HG02943 (cell line): Measurements from ENCODE around the gene AVPR2.

Source experiments
- ATAC-seq: cut with Tn5 transposase; IDR thresholded peaks from one replicate; pipeline ENCODE4 v1.9.1; 2021; ENCODE audit warnings: mild to moderate bottlenecking, low read depth, moderate library complexity; ENCODE audit not compliant: unreplicated experiment

Gene AVPR2

DNA sequence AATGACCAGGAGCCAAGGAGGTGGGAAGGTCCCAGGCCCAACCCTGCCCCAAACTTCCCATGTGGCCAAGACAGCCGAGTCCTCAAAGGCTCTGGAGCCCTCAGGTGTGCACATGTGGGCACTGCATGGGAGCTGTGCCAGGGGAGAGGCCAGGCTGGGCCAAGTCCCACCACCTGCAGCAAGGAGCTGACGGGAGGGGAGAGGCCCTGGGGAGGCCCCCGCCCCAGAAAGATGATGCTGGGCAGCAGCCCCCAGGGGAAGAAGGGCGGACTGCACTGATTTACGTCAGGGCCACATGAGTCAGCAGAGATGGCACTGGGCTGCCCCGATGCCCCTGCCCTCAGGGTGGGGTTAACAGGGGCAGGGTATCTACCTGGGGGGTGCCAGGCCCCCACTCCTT, 19.9 kb upstream of the AVPR2 start:
- no peak for ATAC-seq

DNA sequence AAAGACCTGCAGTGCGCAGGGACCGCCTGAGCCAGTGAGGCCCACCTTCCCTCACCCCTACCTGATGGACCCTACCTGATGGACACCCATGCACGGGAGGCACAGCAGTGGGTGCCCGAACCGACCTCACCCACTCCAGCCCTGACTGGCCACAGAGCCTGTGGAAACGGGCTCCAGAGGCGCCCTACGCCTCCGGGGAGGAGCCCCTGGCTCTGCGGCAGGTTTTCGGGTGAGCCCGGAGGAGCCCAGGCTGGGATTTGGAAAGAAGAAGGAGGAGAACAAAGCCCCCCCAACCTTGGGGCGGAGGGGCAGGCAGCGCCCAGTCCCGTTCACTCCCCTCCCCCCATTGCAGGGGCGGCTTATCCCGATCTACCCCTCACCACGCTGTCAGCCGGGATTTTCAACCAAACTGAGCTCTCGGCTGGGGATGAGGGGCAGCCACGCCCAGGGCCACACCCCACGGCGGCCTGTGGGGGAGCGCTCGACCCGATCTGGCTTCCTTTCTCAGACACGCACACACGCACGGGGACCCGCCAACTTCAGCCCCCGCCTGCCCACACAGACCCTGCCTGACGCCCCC, 19.2 kb upstream of the AVPR2 start:
- no peak for ATAC-seq

DNA sequence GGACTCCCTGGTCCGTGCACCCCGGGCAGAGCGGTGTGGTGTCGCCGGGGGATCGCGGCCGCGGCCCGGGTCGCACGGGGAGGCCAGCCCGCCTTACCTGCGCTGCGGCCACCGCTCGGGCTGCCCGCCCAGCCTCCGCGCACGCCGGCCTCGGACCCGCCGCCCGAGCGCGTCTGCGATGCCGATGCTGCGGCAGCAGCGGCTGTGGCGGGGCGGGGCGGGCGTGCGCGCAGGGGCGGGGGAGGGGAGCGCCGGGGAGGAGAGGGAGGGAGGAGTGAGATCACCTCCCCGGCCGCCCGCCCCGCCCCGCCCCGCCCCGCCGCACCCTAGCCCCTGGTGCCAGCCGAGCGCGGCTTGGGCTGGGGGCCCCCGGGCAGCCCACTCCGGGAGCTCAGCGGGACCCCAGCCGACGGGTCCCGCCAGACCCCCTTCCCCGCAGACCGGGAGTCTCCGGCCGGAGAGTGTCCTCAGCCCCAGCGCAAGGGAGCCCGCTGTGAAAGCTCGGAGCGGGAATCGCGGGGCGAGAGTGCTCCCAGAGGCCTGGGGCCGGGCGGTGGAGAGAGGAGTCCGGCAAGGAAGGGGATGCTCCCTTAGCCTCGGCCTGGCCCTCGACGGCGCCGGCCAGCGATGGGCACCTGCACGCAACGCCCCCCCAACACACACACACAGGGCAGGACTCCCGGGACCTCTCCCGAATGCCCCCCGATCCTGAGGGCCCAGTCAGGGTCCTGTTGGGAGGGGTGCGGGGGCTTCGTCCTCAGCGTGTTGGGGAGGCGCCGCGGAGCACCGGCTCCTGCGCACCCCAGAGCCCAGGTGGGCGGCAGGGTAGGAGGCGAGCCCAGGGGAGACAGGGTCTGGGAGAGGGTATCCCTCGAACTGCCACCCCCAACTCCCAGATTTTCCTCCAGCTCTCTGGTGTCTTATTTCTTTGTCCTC, 18.2 kb upstream of the AVPR2 start, which contains the start of gene L1CAM:
Gene L1CAM, minus strand, starts transcription at position 206 of the 936 bp plus-strand sequence. CDS start 10,337 bp downstream, outside the sequence.
- no peak for ATAC-seq

DNA sequence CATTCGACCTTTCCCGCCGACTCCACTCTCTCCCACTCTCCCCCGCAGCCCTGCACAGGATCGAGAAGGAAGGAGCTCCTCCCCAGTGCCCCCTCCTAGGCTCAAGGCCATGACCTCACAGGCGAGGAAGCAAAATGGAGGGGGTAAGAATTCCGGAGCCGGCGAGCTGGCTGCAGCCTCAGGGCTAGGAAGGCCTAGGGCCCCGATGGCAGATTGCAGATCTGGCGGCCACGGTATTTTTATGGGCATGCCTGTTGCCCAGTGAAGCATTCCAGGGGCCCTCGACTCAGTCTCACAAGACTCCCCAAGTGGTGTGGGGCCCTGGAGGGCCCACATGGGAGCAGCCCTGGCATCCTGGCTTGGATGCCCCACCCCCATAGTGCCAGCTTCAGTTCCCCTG, 17.6 kb upstream of the AVPR2 start:
- no peak for ATAC-seq

DNA sequence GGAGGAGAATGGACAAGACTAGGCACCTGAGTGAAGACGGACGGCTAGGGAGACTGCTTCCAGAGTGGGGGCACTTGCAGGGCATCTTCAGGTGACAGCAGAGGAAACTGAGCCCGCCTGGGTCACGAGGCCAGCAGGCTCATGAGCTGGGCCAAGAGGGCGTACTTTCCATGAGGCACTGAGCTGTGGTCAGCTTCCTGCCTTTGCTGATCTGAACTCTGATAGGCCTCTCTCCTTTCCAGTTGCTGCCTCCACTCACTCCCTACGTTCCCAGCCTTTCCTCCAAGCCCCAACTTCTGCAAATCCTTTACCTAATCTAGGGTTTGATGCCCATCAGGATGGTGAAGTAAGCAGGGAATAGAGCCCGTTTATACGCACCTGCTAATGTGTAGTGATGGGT, 17.1 kb upstream of the AVPR2 start:
- ATAC-seq, result no peak

- ATAC-seq, result no peak
These were observed 16.1 kb upstream of the AVPR2 start for GRCh38 chrX:153888344-153888743.

DNA sequence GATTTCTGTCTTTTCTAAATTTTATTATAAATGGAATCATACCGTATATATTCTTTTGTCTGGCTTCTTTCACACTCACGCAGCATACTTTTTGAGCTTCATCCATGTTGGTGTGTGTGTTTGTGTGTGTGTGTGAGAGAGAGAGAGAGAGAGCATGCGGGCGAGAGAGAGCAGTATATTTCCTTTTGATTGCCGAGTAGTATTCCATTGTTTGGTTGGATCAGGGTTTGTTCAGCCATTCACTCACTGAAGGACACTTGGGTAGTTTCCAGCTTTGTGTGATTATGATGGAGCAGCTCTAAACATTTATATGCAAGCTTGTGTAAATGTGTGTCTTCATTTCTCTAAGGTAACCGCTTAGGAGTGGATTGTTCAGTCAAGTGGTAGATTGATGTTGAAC, 15.3 kb upstream of the AVPR2 start:
- ATAC-seq, result no peak

DNA sequence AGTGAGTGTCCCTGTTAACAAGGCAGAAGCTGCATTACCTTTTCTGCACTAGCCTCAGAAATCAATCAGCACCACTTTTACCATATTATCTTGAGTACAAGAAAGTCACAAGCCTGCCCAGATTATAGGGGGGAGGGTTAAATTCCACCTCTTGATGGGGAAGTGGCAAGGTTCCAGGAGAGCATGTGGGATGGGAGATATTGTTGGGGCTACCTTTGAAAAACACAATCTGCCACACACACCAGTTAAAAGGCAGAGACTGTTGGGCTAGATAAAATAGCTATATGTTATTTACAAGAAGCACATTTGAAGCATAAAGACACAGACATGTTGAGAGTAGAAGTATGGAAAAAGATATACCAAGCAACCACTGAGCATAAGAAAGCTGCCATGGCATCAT, 6.6 kb upstream of the AVPR2 start:
- no peak for ATAC-seq

DNA sequence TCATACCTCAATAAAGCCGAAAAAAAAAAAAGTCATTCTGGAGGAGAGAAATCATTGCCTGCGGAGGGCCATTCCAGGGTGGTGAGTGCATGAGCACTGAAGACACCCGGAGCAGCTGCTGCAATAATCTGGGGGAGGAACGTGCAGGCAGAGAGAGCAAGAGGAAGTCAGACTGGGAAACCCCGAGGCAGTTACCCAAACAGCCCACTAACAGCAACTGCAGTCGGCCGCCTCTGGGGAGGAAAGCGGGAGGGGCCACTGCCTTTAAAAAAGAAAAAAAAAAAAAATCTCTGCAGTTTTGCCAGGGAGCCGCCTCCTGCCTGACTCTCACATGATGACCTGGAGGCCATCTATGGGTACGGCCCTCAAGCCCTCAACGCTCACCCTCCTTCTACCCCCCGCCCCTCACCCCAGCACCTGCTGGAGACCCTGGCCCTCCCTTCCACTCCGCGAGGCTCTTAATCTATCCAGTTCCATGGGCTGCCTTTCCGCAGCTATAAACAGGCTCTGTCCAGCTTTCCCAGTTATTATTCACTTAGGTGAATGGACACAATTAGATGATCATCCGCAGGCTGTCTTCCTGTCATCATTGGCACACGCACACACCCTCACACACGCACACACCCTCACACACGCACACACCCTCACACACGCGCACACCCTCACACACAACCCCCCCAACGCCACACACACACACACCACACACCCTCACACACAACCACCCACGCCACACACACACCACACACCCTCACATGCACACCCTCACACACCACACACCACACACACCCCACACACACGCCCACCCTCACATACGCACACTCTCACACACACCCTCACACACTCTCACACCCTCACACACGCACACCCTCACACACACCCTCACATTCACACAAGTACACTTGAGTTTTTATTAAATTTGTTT, 3.4 kb upstream of the AVPR2 start:
- ATAC-seq, result no peak

DNA sequence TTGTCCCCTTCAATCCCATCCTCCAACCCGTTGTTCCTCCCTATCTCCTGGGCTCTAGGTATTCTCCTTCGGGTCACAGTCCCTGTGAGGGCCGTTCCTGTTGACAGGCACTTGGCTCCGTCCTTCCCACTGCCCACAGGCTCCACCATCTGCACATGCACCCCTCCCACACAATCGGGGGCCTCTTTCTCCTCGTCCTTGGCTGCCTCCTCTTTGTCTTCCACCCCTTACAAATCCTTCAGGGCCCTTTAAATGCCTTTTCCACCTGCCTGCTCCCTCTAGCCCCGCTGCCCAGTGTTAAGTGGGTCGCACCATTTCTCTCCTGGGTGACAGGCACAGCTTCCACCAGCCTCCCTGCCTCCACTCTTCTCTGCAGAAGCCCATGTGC, 2.7 kb upstream of the AVPR2 start:
- ATAC-seq, result no peak

DNA sequence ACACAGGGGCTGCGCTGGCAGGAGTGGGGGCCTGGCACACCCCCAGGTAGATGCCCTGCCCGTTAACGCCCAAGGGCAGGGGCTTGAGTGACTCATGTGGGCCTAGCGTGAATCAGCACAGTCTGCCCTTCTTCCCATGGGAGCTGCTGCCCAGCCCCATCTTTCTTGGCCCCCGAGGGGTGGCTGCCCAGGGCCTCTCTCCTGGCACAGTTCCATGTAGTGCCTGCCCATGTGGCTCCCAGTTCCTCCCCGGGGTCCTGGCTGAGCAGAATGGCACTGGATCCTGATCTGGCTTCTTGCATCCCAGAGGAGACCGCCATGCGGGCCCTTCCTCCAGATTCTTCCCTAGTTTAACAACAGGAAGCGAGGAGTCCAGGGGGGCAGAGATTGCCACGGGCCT, 2.1 kb upstream of the AVPR2 start:
- no peak for ATAC-seq

DNA sequence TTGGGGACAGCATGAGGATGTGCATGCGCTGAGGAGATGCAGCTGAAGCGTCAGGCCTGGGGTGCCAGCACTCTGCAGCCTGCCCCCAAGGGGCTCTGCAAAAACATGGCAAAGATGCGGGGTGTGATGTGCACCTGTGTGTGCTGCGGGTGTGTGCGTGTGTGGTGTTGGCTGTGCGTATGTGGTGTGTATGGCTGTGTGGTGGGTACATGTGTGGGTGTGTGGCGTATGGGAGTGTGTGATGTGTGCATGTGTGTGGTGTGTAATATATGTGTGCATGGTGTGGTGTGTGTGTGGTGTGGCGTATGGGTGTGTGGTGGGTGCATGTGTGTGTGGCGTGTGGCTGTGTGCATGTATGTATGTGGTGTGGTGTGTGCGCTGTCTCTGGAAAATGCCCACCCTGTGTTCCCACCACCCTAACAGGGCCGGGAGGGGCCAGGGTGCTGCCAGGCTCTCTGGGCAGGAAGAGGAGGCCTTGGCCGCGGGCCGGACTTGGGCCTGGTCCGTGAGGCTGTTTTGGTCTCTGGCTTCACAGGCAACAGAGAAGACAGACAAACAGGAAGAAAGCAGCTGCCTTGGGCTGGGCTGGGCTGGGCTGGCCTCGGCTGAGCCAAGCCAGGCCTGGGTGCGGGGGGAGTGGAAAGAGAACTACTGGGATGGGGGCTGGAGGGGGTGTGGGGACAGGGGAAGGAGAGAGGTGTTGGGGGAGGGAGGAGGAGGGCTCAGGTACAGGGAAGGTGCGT, 1.1 kb upstream of the AVPR2 start:
- ATAC-seq, result no peak

DNA sequence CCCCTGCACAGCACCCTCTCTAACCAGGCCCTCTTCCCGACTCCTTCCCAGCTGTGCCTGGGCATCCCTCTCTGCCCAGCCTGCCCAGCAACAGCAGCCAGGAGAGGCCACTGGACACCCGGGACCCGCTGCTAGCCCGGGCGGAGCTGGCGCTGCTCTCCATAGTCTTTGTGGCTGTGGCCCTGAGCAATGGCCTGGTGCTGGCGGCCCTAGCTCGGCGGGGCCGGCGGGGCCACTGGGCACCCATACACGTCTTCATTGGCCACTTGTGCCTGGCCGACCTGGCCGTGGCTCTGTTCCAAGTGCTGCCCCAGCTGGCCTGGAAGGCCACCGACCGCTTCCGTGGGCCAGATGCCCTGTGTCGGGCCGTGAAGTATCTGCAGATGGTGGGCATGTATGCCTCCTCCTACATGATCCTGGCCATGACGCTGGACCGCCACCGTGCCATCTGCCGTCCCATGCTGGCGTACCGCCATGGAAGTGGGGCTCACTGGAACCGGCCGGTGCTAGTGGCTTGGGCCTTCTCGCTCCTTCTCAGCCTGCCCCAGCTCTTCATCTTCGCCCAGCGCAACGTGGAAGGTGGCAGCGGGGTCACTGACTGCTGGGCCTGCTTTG, 1.1 kb downstream of the AVPR2 start:
- ATAC-seq, result no peak

DNA sequence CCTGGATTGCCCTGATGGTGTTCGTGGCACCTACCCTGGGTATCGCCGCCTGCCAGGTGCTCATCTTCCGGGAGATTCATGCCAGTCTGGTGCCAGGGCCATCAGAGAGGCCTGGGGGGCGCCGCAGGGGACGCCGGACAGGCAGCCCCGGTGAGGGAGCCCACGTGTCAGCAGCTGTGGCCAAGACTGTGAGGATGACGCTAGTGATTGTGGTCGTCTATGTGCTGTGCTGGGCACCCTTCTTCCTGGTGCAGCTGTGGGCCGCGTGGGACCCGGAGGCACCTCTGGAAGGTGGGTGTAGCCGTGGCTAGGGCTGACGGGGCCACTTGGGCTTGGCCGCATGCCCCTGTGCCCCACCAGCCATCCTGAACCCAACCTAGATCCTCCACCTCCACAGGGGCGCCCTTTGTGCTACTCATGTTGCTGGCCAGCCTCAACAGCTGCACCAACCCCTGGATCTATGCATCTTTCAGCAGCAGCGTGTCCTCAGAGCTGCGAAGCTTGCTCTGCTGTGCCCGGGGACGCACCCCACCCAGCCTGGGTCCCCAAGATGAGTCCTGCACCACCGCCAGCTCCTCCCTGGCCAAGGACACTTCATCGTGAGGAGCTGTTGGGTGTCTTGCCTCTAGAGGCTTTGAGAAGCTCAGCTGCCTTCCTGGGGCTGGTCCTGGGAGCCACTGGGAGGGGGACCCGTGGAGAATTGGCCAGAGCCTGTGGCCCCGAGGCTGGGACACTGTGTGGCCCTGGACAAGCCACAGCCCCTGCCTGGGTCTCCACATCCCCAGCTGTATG, 1.8 kb downstream of the AVPR2 start:
- no peak for ATAC-seq

- ATAC-seq, result no peak
These were observed 3.0 kb downstream of the AVPR2 start for GRCh38 chrX:153907456-153907855.

DNA sequence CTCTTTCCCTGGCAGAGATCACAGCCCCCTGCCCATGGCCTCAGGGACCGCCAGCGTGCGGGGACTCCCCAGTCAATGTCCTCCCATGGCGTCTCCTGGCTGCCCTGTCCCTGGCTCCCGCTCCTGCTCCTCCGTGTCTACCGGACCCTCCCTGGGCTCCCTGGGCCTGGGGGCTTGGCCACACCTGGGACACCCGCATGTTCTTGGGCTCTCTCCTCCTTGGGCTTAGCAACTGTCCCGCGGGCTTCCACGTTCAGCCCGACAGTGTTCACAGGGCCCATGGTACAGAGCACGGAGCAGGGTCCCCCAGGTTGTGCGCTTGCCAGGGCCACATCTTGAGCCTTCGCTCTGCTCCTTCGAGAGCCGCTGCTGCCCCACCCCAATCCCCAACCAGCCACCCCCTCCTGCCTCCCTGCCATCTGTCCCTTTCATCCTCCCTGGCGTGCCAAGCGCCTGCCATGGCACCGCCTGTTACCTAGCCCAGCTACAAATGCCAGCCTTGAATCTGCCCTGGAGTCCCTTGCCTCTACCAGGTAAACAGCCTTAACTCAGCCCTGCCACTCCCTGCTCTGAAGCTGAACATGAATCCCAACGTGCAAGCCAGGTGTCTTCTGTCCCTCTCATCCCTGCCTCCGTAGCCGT, 3.9 kb downstream of the AVPR2 start:
- no peak for ATAC-seq

DNA sequence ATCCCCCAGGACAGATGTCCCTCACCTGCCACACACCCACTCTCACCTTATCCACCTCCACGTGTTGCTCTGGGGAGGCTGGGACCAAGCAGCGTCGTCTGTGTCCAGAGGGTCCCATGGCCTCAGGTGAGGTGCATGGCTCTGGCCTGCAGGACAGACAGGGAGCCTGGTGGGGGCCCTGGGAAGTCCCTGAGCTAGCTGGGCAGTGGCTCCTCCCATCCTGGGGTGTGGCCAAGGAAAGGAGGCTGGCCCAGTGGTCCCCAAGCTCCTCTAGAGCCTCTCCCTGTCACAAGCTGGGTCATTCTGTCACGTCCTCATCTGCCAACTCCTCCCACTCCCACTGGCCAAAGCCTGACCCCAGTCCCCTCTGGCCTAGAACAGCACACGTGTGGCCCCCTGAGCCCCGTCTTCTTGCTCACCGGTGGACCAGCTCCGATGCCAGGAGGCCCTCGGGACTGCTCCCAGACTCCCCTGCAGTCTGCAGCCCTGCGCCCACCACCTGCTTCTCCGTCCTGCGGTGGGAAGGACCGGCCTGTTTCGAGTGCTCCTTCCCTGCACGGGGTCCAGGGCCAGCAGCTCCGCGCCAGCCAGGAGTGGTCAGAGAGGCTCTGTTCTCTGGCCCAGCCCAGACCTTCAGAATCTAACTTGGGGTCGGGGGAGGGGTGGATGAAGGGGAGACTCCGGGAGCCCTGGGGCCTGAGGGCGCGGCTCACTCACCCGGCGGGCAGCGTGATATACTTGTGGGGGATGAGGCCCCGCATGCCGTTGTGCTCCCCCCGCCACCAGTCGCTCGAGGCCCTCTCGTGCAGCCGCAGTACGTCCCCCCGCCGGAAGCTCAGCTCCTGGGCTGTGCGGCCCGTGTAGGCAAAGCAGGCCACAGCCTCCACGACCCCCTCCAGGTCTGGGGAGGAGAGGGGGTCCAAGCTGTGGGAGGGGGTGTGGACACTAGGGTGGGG, 4.8 kb downstream of the AVPR2 start:
- ATAC-seq, result no peak

- no peak for ATAC-seq
These were observed 5.5 kb downstream of the AVPR2 start for GRCh38 chrX:153909980-153910360.
